ENCODE measurements around the gene PTPRN2. TPM values are rescaled to one million over a fixed set of nuclear protein-coding genes. Genes with fewer than 3 reads are reported as not detected.
A peak's percentile ranks its signal among the peaks of the same experiment; 100 is the strongest.

PTPRN2 gene
- total and polyA plus RNA-seq, 8 donors = 4.9 to 136 (median 46.8) TPM

DNA sequence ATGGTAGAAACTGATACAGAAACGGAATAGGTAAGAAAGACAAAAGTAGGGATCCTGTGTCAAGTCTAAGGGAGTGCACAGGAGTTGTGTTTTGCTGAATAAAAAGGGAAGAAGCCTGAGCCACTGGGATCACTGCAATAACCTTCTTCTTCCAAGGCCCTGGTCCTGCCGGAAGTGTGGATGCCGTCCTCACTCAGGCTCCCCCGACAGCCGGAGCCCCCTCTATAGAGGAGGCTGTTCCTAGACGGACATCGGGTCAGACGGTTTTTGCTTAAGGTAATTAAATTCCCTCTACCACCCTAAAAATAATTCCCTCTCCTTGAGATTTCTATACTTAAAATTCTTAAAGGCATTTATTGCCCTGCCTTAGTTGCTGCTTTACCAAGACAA is 566.9 kb downstream of the PTPRN2 start:
- H3K9me3 ChIP-seq = no peaks in the 10 kb centered on the region
- intact Hi-C loops (cut with DNase I; ENCODE audit: low total_unique reads) = no loop called here
- no peaks in the 10 kb centered on the region for H3K36me3 ChIP-seq
- 86 to 95% (median 92%) methylated on average over 8 of the region's 8 CpGs for WGBS, 5 donors
- peaks cover 5 to 19% (median 17%) of the 10 kb centered on the region in 4 donors for H3K4me1 ChIP-seq
- H3K27ac ChIP-seq = peak overlapping the region in 1 of 5 donors; percentile 32
- TF ChIP-seq POLR2AphosphoS5 (IDR thresholded peaks at IDR 0.05) (no peak), EP300 (IDR thresholded peaks at IDR 0.05) (no peak), POLR2A (IDR thresholded peaks at IDR 0.05) (no peak)
- TF ChIP-seq, protein P1, sequence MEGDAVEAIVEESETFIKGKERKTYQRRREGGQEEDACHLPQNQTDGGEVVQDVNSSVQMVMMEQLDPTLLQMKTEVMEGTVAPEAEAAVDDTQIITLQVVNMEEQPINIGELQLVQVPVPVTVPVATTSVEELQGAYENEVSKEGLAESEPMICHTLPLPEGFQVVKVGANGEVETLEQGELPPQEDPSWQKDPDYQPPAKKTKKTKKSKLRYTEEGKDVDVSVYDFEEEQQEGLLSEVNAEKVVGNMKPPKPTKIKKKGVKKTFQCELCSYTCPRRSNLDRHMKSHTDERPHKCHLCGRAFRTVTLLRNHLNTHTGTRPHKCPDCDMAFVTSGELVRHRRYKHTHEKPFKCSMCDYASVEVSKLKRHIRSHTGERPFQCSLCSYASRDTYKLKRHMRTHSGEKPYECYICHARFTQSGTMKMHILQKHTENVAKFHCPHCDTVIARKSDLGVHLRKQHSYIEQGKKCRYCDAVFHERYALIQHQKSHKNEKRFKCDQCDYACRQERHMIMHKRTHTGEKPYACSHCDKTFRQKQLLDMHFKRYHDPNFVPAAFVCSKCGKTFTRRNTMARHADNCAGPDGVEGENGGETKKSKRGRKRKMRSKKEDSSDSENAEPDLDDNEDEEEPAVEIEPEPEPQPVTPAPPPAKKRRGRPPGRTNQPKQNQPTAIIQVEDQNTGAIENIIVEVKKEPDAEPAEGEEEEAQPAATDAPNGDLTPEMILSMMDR (IDR thresholded peaks at IDR 0.05) = no peak
- peak in 1 of 2 donors; percentile 15 for DNase-seq
- H3K4me3 ChIP-seq = no peak overlapping the region
- H3K27me3 ChIP-seq = no peaks in the 10 kb centered on the region

DNA sequence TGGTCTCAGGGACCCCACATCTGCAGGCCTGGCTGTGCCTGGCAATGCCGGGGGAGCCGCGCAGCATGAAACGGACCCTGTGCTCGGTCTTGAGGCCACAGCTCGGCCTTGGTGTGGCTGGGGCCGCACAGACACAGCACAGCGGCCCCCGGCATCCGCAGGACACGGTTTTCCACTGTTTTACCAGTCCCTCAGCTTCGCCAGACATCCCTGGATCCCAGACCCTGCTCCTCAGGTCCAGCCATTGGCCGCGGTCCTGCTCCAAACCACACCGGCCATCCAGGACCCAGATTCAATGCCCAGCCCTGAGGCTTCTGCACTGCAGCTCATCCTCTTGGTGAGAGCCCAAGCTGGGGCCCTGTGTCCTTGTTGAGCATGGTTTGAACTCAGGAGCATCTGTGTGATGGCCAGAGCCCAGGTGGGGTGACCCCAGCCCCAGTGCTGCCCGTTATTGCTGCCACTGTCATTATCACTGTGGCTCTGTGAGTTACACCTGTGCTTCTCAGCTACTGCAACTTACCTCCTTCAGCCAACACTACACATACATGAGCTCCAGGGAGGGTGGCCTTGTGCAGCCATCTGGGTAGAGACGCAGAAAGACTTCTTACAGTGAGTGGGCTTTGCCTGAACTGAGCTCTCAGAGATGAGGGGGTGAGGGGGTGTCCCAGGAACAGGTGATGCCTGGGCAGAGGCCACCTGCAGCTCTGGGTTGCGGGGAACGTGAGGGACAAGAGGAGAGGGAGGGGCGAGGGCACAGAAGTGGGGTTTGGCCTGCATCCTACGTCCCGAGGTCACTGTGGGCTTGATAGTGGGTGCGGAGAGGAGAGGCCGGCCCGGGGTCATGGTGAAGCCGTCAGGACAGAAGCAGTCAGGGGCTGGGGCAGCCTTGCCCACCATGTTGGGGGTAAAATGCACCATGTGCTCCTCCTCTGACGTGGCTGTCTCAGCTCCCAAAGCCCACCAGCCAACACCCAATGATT is 567.6 kb downstream of the PTPRN2 start:
- Histone ChIP-seq H3K27ac (peak overlapping the region in 1 of 5 donors; percentile 32), H3K9me3 (no peaks in the 10 kb centered on the region), H3K4me3 (no peak overlapping the region), H3K27me3 (no peaks in the 10 kb centered on the region), H3K36me3 (no peaks in the 10 kb centered on the region), H3K4me1 (peaks cover 6 to 24% (median 24%) of the 10 kb centered on the region in 4 donors)
- peak in 1 of 2 donors; percentile 24 for DNase-seq
- TF ChIP-seq EP300 (IDR thresholded peaks at IDR 0.05) (no peak), POLR2AphosphoS5 (IDR thresholded peaks at IDR 0.05) (no peak), POLR2A (IDR thresholded peaks at IDR 0.05) (no peak)
- TF ChIP-seq, protein P1 (IDR thresholded peaks at IDR 0.05) = no peak
- WGBS, 5 donors = 90 to 97% (median 92%) methylated on average over 18 to 27 of the region's 27 CpGs
- intact Hi-C loops (cut with DNase I; ENCODE audit: low total_unique reads) = no loop called here

DNA sequence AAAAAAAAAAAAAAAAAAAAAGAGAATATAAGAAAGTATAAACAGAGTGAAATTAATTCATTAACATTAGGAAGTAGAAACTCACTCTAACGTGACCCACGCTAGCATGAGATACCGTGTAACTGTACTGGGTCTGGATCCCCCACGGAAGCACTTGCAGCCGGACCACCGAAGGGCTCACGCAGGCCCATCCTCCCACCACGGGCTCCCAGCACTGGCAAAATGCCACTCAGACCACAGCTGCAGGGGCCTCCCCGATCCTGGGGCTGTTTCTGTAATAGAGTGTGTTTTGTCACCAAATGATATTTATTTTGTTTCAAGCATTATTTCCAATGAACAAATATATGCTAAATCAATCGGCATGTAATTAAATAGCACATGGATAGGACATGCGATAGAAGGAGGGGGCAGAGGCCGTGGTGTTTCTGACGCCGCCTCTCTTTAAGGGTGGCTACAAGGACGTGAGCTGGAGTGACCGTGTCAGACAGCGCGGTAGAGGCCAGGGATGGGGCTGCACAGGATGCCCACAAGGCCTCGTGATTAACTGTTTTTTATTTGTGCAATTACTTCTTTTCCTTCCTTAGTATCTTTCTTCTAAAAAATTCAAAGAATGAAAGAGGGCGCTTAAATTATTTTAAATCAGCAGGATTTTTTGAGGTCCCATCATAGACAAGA is 568.5 kb downstream of the PTPRN2 start:
- 74 to 87% (median 83%) methylated on average over 20 of the region's 20 CpGs for WGBS, 5 donors
- Histone ChIP-seq H3K4me1 (peaks cover 6 to 26% (median 24%) of the 10 kb centered on the region in 4 donors), H3K27ac (no peak overlapping the region), H3K4me3 (no peak overlapping the region), H3K9me3 (no peaks in the 10 kb centered on the region), H3K36me3 (no peaks in the 10 kb centered on the region), H3K27me3 (no peaks in the 10 kb centered on the region)
- DNase-seq = peak in 1 of 2 donors; percentile 17
- TF ChIP-seq POLR2A (IDR thresholded peaks at IDR 0.05) (no peak), EP300 (IDR thresholded peaks at IDR 0.05) (no peak), POLR2AphosphoS5 (IDR thresholded peaks at IDR 0.05) (no peak)
- TF ChIP-seq, protein P1 (IDR thresholded peaks at IDR 0.05) = no peak
- intact Hi-C loops (cut with DNase I; ENCODE audit: low total_unique reads) = no loop called here

DNA sequence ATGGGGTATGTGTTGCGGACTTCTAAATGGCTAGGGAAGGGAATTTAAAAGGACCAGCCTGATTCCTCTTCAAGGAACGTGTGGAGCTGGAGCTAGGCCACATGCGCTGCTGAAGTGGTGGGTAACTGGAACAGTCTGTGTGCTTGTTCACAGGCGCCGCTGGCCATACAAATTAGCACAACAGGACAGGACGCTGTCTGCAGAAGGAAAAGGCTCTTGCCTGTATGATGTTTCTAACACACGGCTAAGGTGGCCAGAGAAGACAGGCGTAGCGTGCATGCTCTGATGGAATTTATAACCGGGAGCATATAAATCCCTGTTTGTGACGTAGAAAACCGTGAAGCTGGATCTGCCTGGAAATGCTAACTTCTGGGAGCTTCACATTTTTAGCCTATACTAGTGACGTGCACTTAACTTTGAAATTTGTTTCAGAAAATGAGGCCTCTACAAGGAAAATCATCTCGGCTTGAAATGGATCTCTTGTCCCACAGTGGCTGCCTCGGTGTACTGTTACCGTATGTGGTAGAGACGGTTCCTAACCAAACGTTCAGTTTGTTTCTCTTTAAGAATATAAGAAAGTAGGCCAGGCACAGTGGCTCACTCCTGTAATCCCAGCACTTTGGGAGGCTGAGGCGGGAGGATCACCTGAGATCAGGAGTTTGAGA is 569.4 kb downstream of the PTPRN2 start:
- peak in 1 of 2 donors; percentile 23 for DNase-seq
- Histone ChIP-seq H3K4me1 (peaks cover 6 to 26% (median 24%) of the 10 kb centered on the region in 4 donors), H3K4me3 (no peak overlapping the region), H3K36me3 (no peaks in the 10 kb centered on the region), H3K9me3 (no peaks in the 10 kb centered on the region), H3K27ac (no peak overlapping the region), H3K27me3 (no peaks in the 10 kb centered on the region)
- 89 to 94% (median 90%) methylated on average over 19 of the region's 19 CpGs for WGBS, 5 donors
- intact Hi-C loops (cut with DNase I; ENCODE audit: low total_unique reads) = no loop called here
- no peak for TF ChIP-seq POLR2A (IDR thresholded peaks at IDR 0.05)
